Coronary artery (tissue), 2 donors: ENCODE results near the gene SCAP.

Experiments used
- DNase-seq: peaks from one replicate; pipeline ENCODE4 v3.0.0-alpha.2; 2017; ENCODE audit warnings: low spot score
- H3K27ac ChIP-seq, 2 donors: fragments of 200-600 bp; sonication (generic); one replicate each; pipeline ENCODE4 v1.5.1; 2016 to 2019
- H3K4me3 ChIP-seq: fragments of 200-600 bp; sonication (generic); 2 replicates; pipeline ENCODE4 v1.5.1; 2016; ENCODE audit warnings: mild to moderate bottlenecking, moderate library complexity
- TF ChIP-seq, protein P1 (sequence below): fragments of 200-600 bp; sonication (generic); IDR thresholded peaks from one replicate; pipeline ENCODE4 v1.5.1; 2019; ENCODE audit warnings: antibody characterized with exemption

Gene SCAP

DNA sequence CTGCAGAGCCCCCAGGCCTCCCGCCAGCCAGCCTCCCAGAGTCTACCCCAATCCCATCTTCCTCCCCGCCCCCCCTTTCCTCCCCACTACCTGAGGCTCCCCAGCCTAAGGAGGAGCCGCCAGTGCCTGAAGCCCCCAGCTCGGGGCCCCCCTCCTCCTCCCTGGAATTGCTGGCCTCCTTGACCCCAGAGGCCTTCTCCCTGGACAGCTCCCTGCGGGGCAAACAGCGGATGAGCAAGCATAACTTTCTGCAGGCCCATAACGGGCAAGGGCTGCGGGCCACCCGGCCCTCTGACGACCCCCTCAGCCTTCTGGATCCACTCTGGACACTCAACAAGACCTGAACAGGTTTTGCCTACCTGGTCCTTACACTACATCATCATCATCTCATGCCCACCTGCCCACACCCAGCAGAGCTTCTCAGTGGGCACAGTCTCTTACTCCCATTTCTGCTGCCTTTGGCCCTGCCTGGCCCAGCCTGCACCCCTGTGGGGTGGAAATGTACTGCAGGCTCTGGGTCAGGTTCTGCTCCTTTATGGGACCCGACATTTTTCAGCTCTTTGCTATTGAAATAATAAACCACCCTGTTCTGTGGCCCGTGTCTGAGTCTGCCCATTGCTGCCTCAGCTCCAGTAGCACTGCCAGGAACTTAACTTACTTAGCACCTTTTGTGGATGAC, 62.8 kb downstream of the SCAP start:
- Histone ChIP-seq H3K27ac (no peak overlapping the region), H3K4me3 (no peak overlapping the region)
- no peak for DNase-seq
- TF ChIP-seq, protein P1, sequence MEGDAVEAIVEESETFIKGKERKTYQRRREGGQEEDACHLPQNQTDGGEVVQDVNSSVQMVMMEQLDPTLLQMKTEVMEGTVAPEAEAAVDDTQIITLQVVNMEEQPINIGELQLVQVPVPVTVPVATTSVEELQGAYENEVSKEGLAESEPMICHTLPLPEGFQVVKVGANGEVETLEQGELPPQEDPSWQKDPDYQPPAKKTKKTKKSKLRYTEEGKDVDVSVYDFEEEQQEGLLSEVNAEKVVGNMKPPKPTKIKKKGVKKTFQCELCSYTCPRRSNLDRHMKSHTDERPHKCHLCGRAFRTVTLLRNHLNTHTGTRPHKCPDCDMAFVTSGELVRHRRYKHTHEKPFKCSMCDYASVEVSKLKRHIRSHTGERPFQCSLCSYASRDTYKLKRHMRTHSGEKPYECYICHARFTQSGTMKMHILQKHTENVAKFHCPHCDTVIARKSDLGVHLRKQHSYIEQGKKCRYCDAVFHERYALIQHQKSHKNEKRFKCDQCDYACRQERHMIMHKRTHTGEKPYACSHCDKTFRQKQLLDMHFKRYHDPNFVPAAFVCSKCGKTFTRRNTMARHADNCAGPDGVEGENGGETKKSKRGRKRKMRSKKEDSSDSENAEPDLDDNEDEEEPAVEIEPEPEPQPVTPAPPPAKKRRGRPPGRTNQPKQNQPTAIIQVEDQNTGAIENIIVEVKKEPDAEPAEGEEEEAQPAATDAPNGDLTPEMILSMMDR, result no peak

DNA sequence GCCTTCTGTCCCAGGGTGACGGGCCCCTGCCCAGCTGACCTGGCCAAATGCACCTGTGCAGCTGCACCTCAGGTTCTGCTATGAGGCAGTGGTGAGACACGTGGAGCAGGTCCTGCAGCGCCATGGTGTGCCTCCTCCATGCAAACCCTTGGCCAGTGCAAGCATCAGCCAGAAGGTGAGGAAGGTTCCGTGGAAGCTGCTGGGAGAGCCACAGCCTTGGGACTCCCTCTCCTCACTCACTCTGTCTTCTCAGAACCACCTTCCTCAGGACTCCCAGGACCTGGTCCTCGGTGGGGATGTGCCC, 63.3 kb downstream of the SCAP start:
- DNase-seq, result no peak
- Histone ChIP-seq H3K4me3 (no peak overlapping the region), H3K27ac (no peak overlapping the region)
- TF ChIP-seq, protein P1, result no peak

DNA sequence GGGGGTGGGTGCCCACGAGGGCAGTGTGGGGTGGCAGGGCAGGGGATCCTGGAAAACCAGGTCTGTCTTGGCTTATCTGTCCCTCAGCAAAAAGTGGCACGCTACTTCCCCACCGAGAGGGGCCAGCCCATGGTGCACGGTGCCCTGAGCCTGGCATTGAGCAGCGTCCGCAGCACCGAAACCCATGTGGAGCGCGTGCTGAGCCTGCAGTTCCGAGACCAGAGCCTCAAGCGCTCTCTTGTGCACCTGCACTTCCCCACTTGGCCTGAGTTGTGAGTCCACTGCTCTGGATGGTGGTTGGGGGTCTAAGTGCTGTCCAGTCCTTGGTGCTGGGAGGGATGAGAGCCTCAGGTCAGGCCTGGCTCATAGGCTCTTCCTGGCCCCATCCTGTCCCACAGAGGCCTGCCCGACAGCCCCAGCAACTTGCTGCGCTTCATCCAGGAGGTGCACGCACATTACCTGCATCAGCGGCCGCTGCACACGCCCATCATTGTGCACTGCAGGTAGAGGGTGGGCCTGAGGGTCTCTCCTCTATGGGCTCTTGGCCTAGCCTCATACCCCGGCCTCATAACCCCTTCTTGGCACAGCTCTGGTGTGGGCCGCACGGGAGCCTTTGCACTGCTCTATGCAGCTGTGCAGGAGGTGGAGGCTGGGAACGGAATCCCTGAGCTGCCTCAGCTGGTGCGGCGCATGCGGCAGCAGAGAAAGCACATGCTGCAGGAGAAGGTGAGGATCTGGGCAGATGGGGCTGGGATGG, 63.9 kb downstream of the SCAP start:
- TF ChIP-seq, protein P1, result no peak
- no peak overlapping the region for H3K4me3 ChIP-seq
- no peak for DNase-seq
- no peak overlapping the region for H3K27ac ChIP-seq

DNA sequence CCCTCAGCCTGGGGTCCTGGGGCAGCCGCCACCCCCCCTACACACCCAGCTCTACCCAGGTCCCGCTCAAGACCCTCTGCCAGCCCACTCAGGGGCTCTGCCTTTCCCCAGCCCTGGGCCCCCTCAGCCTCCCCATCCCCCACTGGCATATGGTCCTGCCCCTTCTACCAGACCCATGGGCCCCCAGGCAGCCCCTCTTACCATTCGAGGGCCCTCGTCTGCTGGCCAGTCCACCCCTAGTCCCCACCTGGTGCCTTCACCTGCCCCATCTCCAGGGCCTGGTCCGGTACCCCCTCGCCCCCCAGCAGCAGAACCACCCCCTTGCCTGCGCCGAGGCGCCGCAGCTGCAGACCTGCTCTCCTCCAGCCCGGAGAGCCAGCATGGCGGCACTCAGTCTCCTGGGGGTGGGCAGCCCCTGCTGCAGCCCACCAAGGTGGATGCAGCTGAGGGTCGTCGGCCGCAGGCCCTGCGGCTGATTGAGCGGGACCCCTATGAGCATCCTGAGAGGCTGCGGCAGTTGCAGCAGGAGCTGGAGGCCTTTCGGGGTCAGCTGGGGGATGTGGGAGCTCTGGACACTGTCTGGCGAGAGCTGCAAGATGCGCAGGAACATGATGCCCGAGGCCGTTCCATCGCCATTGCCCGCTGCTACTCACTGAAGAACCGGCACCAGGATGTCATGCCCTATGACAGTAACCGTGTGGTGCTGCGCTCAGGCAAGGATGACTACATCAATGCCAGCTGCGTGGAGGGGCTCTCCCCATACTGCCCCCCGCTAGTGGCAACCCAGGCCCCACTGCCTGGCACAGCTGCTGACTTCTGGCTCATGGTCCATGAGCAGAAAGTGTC, 64.7 kb downstream of the SCAP start:
- DNase-seq, result no peak
- no peak overlapping the region for H3K27ac ChIP-seq
- TF ChIP-seq, protein P1, result no peak
- no peak overlapping the region for H3K4me3 ChIP-seq

DNA sequence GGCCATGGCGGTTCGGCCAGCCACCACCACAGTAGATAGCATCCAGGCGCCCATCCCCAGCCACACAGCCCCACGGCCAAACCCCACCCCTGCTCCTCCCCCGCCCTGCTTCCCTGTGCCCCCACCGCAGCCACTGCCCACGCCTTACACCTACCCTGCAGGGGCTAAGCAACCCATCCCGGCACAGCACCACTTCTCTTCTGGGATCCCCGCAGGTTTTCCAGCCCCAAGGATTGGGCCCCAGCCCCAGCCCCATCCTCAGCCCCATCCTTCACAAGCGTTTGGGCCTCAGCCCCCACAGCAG, 65.4 kb downstream of the SCAP start:
- DNase-seq, result no peak
- TF ChIP-seq, protein P1, result no peak
- H3K27ac ChIP-seq, result no peak overlapping the region
- H3K4me3 ChIP-seq, result no peak overlapping the region

DNA sequence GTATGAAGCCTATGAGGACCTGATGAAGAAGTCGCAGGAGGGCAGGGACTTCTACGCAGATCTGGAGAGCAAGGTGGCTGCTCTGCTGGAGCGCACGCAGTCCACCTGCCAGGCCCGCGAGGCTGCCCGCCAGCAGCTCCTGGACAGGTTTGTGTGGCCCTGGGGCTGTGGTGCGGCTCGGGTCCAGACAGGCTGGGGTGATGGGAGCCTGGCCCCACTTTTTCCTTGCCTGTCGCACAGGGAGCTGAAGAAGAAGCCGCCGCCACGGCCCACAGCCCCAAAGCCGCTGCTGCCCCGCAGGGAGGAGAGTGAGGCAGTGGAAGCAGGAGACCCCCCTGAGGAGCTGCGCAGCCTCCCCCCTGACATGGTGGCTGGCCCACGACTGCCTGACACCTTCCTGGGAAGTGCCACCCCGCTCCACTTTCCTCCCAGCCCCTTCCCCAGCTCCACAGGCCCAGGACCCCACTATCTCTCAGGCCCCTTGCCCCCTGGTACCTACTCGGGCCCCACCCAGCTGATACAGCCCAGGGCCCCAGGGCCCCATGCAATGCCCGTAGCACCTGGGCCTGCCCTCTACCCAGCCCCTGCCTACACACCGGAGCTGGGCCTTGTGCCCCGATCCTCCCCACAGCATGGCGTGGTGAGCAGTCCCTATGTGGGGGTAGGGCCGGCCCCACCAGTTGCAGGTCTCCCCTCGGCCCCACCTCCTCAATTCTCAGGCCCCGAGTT, 65.9 kb downstream of the SCAP start:
- no peak for DNase-seq
- Histone ChIP-seq H3K27ac (no peak overlapping the region), H3K4me3 (no peak overlapping the region)
- TF ChIP-seq, protein P1, result no peak
